Tibial artery (tissue), 4 donors: Measurements from ENCODE around the gene ZNF20.

Experiments used
- DNase-seq, 2 donors: peaks; one replicate each; pipeline ENCODE4 v3.0.0-alpha.2; 2019
- H3K27ac ChIP-seq, 2 donors: fragments of 200-600 bp; sonication (generic) in 1 of 2; 1 replicate in 1 of 2; 2 replicates in 1 of 2; pipeline ENCODE4 v1.5.1; 2018 to 2019; ENCODE audit warnings: mild to moderate bottlenecking in 1 of 2
- H3K27me3 ChIP-seq, 2 donors: fragments of 200-600 bp; sonication (generic) in 1 of 2; one replicate each; pipeline versions ENCODE4 v1.5.1 to v1.6.0; 2016 to 2019
- H3K36me3 ChIP-seq, 3 donors: fragments of 200-600 bp; sonication (generic) in 2 of 3; one replicate each; pipeline ENCODE4 v1.5.1; 2016 to 2019; ENCODE audit warnings: mild to moderate bottlenecking in 2 of 3
- H3K4me1 ChIP-seq, 4 donors: fragments of 200-600 bp; sonication (generic) in 2 of 4; 1 replicate in 3 of 4; 2 replicates in 1 of 4; pipeline ENCODE4 v1.5.1; 2016 to 2019
- H3K4me3 ChIP-seq, 2 donors: fragments of 200-600 bp; sonication (generic) in 1 of 2; 1 replicate in 1 of 2; 2 replicates in 1 of 2; pipeline ENCODE4 v1.5.1; 2018 to 2019; ENCODE audit warnings: mild to moderate bottlenecking in 2 of 2
- H3K9me3 ChIP-seq, 3 donors: fragments of 200-600 bp; sonication (generic) in 1 of 3; one replicate each; pipeline ENCODE4 v1.5.1; 2016 to 2019
- CTCF ChIP-seq, 2 experiments: fragments of 200-600 bp in 1 of 2; fragments of 450-650 bp in 1 of 2; IDR thresholded peaks; one replicate each; pipeline ENCODE4 v1.5.1; 2017 to 2019; ENCODE audit warnings: antibody characterized with exemption in 2 of 2, mild to moderate bottlenecking in 1 of 2, moderate library complexity in 1 of 2
- intact Hi-C: fragments of 100-400 bp; cut with DNase I; formaldehyde crosslinking; loops from one replicate; pipeline ENCODE4 v1.15.0; 2023; ENCODE audit warnings: low total_unique reads

ZNF20 gene

GRCh38 chr19:12139885-12140544, at the start of gene ZNF20:
TSS of gene ZNF20 (minus strand) at chr19:12140350. CDS start at chr19:12140182, 168 bp downstream.
- no peak for TF ChIP-seq CTCF (IDR thresholded peaks at IDR 0.05)
- H3K9me3 ChIP-seq, result peaks cover 0 to 4% (median 0%) of the 10 kb centered on the region in 3 donors
- H3K27ac ChIP-seq, result peak within 1 kb of the TSS; percentile 83 to 90
- peak within 1 kb of the TSS; percentile 65 to 87 for H3K4me3 ChIP-seq
- intact Hi-C loops, result loop anchor here (2.0 to 5.0 kb wide), 4 partner anchors 48 to 343 kb away; partner anchors contain the start of genes ZNF491, ZNF763 and ZNF844
- H3K4me1 ChIP-seq, result peaks cover 0 to 24% (median 15%) of the 10 kb centered on the region in 4 donors
- H3K27me3 ChIP-seq, result no peaks in the 10 kb centered on the region
- DNase-seq, result peak; percentile 97 to 98
- peaks cover 17 to 34% (median 27%) of the 10 kb centered on the region in 3 donors for H3K36me3 ChIP-seq

GRCh38 chr19:12187625-12188024, 47.5 kb upstream of the ZNF20 start:
- TF ChIP-seq CTCF (IDR thresholded peaks at IDR 0.05), result no peak
- H3K4me1 ChIP-seq, result no peaks in the 10 kb centered on the region
- no peak overlapping the region for H3K4me3 ChIP-seq
- DNase-seq, result no peak
- peaks cover 2 to 90% (median 35%) of the 10 kb centered on the region in 3 donors for H3K9me3 ChIP-seq
- H3K27me3 ChIP-seq, result no peaks in the 10 kb centered on the region
- no peak overlapping the region for H3K27ac ChIP-seq
- intact Hi-C loops, result no loop called here
- H3K36me3 ChIP-seq, result peaks cover 79 to 93% (median 80%) of the 10 kb centered on the region in 3 donors

- Histone ChIP-seq H3K4me3 (no peak overlapping the region), H3K4me1 (no peaks in the 10 kb centered on the region), H3K9me3 (peaks cover 0 to 46% (median 6%) of the 10 kb centered on the region in 3 donors), H3K27ac (no peak overlapping the region), H3K27me3 (no peaks in the 10 kb centered on the region), H3K36me3 (peaks cover 15 to 69% (median 42%) of the 10 kb centered on the region in 3 donors)
- intact Hi-C loops, result no loop called here
- TF ChIP-seq CTCF (IDR thresholded peaks at IDR 0.05), result no peak
- no peak for DNase-seq
These were observed 40.2 kb upstream of the ZNF20 start for GRCh38 chr19:12180377-12180776.

- DNase-seq, result no peak
- peaks cover 0 to 40% (median 26%) of the 10 kb centered on the region in 4 donors for H3K4me1 ChIP-seq
- H3K9me3 ChIP-seq, result no peaks in the 10 kb centered on the region
- H3K27ac ChIP-seq, result no peak overlapping the region
- no peak for TF ChIP-seq CTCF (IDR thresholded peaks at IDR 0.05)
- intact Hi-C loops, result loop anchor here (10.0 kb wide), 1 partner anchor 128 kb away; the partner anchor contains the start of gene ZNF44
- H3K36me3 ChIP-seq, result peaks cover 0 to 27% (median 4%) of the 10 kb centered on the region in 3 donors
- no peak overlapping the region for H3K4me3 ChIP-seq
- no peaks in the 10 kb centered on the region for H3K27me3 ChIP-seq
These were observed 26.5 kb upstream of the ZNF20 start for GRCh38 chr19:12166626-12167025.

GRCh38 chr19:12163826-12164225, 23.7 kb upstream of the ZNF20 start:
- Histone ChIP-seq H3K4me1 (peaks cover 0 to 40% (median 26%) of the 10 kb centered on the region in 4 donors), H3K36me3 (peaks cover 0 to 8% (median 4%) of the 10 kb centered on the region in 3 donors), H3K27ac (peak overlapping the region; percentile 93 to 96), H3K9me3 (no peaks in the 10 kb centered on the region), H3K4me3 (peak overlapping the region; percentile 73 to 95), H3K27me3 (no peaks in the 10 kb centered on the region)
- no peak for TF ChIP-seq CTCF (IDR thresholded peaks at IDR 0.05)
- DNase-seq, result no peak
- intact Hi-C loops, result loop anchor here (10.0 kb wide), 1 partner anchor 131 kb away; the partner anchor contains the start of gene ZNF44
